OCI-LY1 (cell line): ENCODE measurements around the gene PPM1E.
"Not testable (repeated sequence)": the region's sequence is repeated elsewhere in the genome, so short reads cannot be mapped to it uniquely, and the experiment has no call there.

ENCODE experiments used
- H2AFZ ChIP-seq: fragments of 200-600 bp; sonication (generic), shearing (Covaris generic); 2 replicates; pipeline ENCODE4 v1.6.0; 2014; ENCODE audit warnings: antibody characterized with exemption, mild to moderate bottlenecking, low read length
- H3F3A ChIP-seq: fragments of 200-600 bp; sonication (generic), shearing (Covaris generic); 2 replicates; pipeline ENCODE4 v1.6.0; 2014; ENCODE audit warnings: mild to moderate bottlenecking, antibody characterized with exemption, low read length, moderate library complexity; ENCODE audit not compliant: insufficient read depth
- H3K27ac ChIP-seq: fragments of 200-600 bp; sonication (generic); 2 replicates; pipeline ENCODE4 v1.5.1; 2014; ENCODE audit warnings: low read length, mixed run types, mild to moderate bottlenecking, low read depth; ENCODE audit not compliant: poor library complexity, severe bottlenecking
- H3K27me3 ChIP-seq: fragments of 200-600 bp; sonication (generic); 2 replicates; pipeline ENCODE4 v1.6.0; 2014; ENCODE audit warnings: antibody characterized with exemption, mild to moderate bottlenecking, low read length, moderate library complexity; ENCODE audit not compliant: insufficient read depth
- H3K36me3 ChIP-seq: fragments of 200-600 bp; sonication (generic); 2 replicates; pipeline ENCODE4 v1.6.1; 2014; ENCODE audit warnings: mild to moderate bottlenecking, antibody characterized with exemption, low read length, moderate library complexity, mixed read lengths; ENCODE audit not compliant: insufficient read depth
- H3K4me1 ChIP-seq: fragments of 200-600 bp; sonication (generic); 2 replicates; pipeline ENCODE4 v1.5.1; 2014; ENCODE audit warnings: mild to moderate bottlenecking, low read length, moderate library complexity; ENCODE audit not compliant: insufficient read depth, severe bottlenecking
- H3K4me2 ChIP-seq: fragments of 200-600 bp; sonication (generic), shearing (Covaris generic); 2 replicates; pipeline ENCODE4 v1.6.1; 2014; ENCODE audit warnings: low read length
- H3K4me3 ChIP-seq: fragments of 200-600 bp; sonication (generic); 2 replicates; pipeline ENCODE4 v1.5.1; 2014; ENCODE audit warnings: low read length, low read depth, mild to moderate bottlenecking, mixed read lengths; ENCODE audit not compliant: poor library complexity, severe bottlenecking
- H3K79me2 ChIP-seq: fragments of 200-600 bp; shearing (Covaris generic); 2 replicates; pipeline ENCODE4 v1.6.1; 2016; ENCODE audit warnings: mixed run types, low read length, mixed read lengths; ENCODE audit not compliant: insufficient read depth
- H3K9ac ChIP-seq: fragments of 200-600 bp; sonication (generic), shearing (Covaris generic); 2 replicates; pipeline ENCODE4 v1.6.1; 2014; ENCODE audit warnings: mild to moderate bottlenecking, low read length, mixed read lengths
- H3K9me2 ChIP-seq: fragments of 200-600 bp; sonication (generic), shearing (Covaris generic); 2 replicates; pipeline ENCODE4 v1.6.1; 2014; ENCODE audit warnings: low read depth, mild to moderate bottlenecking, low read length, mixed read lengths
- H3K9me3 ChIP-seq: fragments of 200-600 bp; shearing (Covaris generic); 2 replicates; pipeline ENCODE4 v1.6.1; 2014; ENCODE audit warnings: low read length, mixed read lengths
- H4K20me1 ChIP-seq: fragments of 200-600 bp; sonication (generic), shearing (Covaris generic); 2 replicates; pipeline ENCODE4 v1.6.0; 2016; ENCODE audit warnings: mild to moderate bottlenecking, low read length; ENCODE audit not compliant: insufficient read depth
- CTCF ChIP-seq: fragments of 200-600 bp; sonication (generic), shearing (Covaris generic); IDR thresholded peaks from 2 replicates; pipeline ENCODE4 v1.5.1; 2017; ENCODE audit warnings: mild to moderate bottlenecking, antibody characterized with exemption, low read length, moderate library complexity, mixed read lengths
- EZH2 ChIP-seq: fragments of 200-600 bp; sonication (generic), shearing (Covaris generic); IDR thresholded peaks from 2 replicates; pipeline ENCODE4 v1.8.0; 2017; ENCODE audit warnings: borderline replicate concordance, mixed run types, mild to moderate bottlenecking, antibody characterized with exemption, low read length, moderate library complexity, mixed read lengths

Gene PPM1E

GRCh38 chr17:58763263-58763662, 7.6 kb downstream of the PPM1E start:
- Histone ChIP-seq H3K9ac (no peak overlapping the region), H2AFZ (no peak overlapping the region), H3F3A (no peaks in the 10 kb centered on the region), H4K20me1 (no peaks in the 10 kb centered on the region), H3K79me2 (no peaks in the 10 kb centered on the region), H3K27me3 (0 out of 2 replicates have a peak, but pooled peaks cover 3% of the 10 kb centered on the region), H3K9me3 (no peaks in the 10 kb centered on the region), H3K4me2 (no peak overlapping the region), H3K27ac (no peak overlapping the region), H3K4me1 (peaks cover 4% of the 10 kb centered on the region), H3K4me3 (no peak overlapping the region), H3K36me3 (no peaks in the 10 kb centered on the region), H3K9me2 (no peaks in the 10 kb centered on the region)
- TF ChIP-seq CTCF: no peak
- TF ChIP-seq EZH2: no peak

GRCh38 chr17:58764373-58764772, 8.7 kb downstream of the PPM1E start:
- no peak overlapping the region for H3K4me2 ChIP-seq
- no peaks in the 10 kb centered on the region for H3K9me3 ChIP-seq
- no peak for TF ChIP-seq CTCF
- no peak for TF ChIP-seq EZH2
- no peaks in the 10 kb centered on the region for H4K20me1 ChIP-seq
- no peaks in the 10 kb centered on the region for H3K79me2 ChIP-seq
- no peak overlapping the region for H3K27ac ChIP-seq
- H2AFZ ChIP-seq: no peak overlapping the region
- peaks cover 4% of the 10 kb centered on the region for H3K4me1 ChIP-seq
- H3K9ac ChIP-seq: no peak overlapping the region
- 0 out of 2 replicates have a peak, but pooled peaks cover 3% of the 10 kb centered on the region for H3K27me3 ChIP-seq
- no peaks in the 10 kb centered on the region for H3K9me2 ChIP-seq
- no peaks in the 10 kb centered on the region for H3F3A ChIP-seq
- no peak overlapping the region for H3K4me3 ChIP-seq
- no peaks in the 10 kb centered on the region for H3K36me3 ChIP-seq

GRCh38 chr17:58778482-58778881, 22.8 kb downstream of the PPM1E start:
- not testable (repeated sequence) for H3K36me3 ChIP-seq, H3K9ac ChIP-seq, H3K79me2 ChIP-seq, H3K4me3 ChIP-seq, H3K4me2 ChIP-seq, H3K27me3 ChIP-seq, H3K9me2 ChIP-seq, H3K27ac ChIP-seq, H3K4me1 ChIP-seq, H2AFZ ChIP-seq, H4K20me1 ChIP-seq, H3K9me3 ChIP-seq, H3F3A ChIP-seq

- no peaks in the 10 kb centered on the region for H3K27me3 ChIP-seq
- H3K4me2 ChIP-seq: no peak overlapping the region
- no peak overlapping the region for H3K27ac ChIP-seq
- H3K9me3 ChIP-seq: no peaks in the 10 kb centered on the region
- no peaks in the 10 kb centered on the region for H3K79me2 ChIP-seq
- no peak overlapping the region for H3K4me3 ChIP-seq
- no peaks in the 10 kb centered on the region for H3K4me1 ChIP-seq
- H2AFZ ChIP-seq: no peak overlapping the region
- no peak for TF ChIP-seq EZH2
- no peak for TF ChIP-seq CTCF
- no peaks in the 10 kb centered on the region for H3K9me2 ChIP-seq
- no peak overlapping the region for H3K9ac ChIP-seq
- H3F3A ChIP-seq: no peaks in the 10 kb centered on the region
- no peaks in the 10 kb centered on the region for H4K20me1 ChIP-seq
- no peaks in the 10 kb centered on the region for H3K36me3 ChIP-seq
Observed at GRCh38 chr17:58779446-58779845, 23.8 kb downstream of the PPM1E start.
